Left lung (tissue), 10 donors: Measurements from ENCODE around the gene INHBB. TPM values are rescaled to one million over a fixed set of nuclear protein-coding genes. Genes with fewer than 3 reads are reported as not detected.

Experiments used
- ATAC-seq: fragments of 200-7000 bp; cut with Tn5 transposase; one replicate; pipeline ENCODE4 v1.9.1; 2020; ENCODE audit warnings: moderate library complexity
- DNase-seq, 4 donors: peaks; one replicate each; pipeline ENCODE4 v3.0.0-alpha.2; 2013 to 2020
- H3K27ac ChIP-seq, 2 donors: fragments of 200-600 bp; sonication (generic) in 1 of 2; one replicate each; pipeline versions ENCODE4 v1.5.0 to v1.8.0; 2020 to 2021
- H3K27me3 ChIP-seq, 2 donors: fragments of 200-600 bp; sonication (generic) in 1 of 2; one replicate each; pipeline versions ENCODE4 v1.5.0 to v1.8.0; 2020 to 2021
- H3K36me3 ChIP-seq, 2 donors: fragments of 200-600 bp; sonication (generic) in 1 of 2; one replicate each; pipeline versions ENCODE4 v1.5.0 to v1.8.0; 2020 to 2021
- H3K4me1 ChIP-seq, 2 donors: fragments of 200-600 bp; one replicate each; pipeline ENCODE4 v1.8.0; 2021
- H3K4me3 ChIP-seq, 2 donors: fragments of 200-600 bp; sonication (generic) in 1 of 2; one replicate each; pipeline versions ENCODE4 v1.5.0 to v1.8.0; 2020 to 2021; ENCODE audit warnings: mild to moderate bottlenecking in 1 of 2
- H3K9me3 ChIP-seq, 2 donors: fragments of 200-600 bp; sonication (generic) in 1 of 2; one replicate each; pipeline versions ENCODE4 v1.5.0 to v1.8.0; 2020 to 2021
- intact Hi-C, 2 donors: fragments of 100-400 bp; cut with DNase I; formaldehyde crosslinking; loops; one replicate each; pipeline versions ENCODE4 v1.11.2 to v1.14.2; 2022
- polyA plus RNA-seq, 6 donors: library from polyadenylated mRNA; unstranded; fragments of 120-200 nt; gene quantifications; one replicate each; pipeline ENCODE4 v1.2.1, GENCODE V29; 2013; ENCODE audit not compliant: insufficient read length in 6 of 6
- total RNA-seq, 2 donors: library from RNA; stranded (reverse); fragmentation: NEBNext Ultra II Directional; extraction: Animal tissue kit (Norgen Biotek cat#: 25700); gene quantifications; one replicate each; pipeline ENCODE4 v1.2.1, GENCODE V29; 2021
- TF ChIP-seq, protein P1 (sequence below), 2 donors: fragments of 200-600 bp; sonication (generic) in 1 of 2; IDR thresholded peaks; one replicate each; pipeline versions ENCODE4 v1.5.0 to v1.8.0; 2021; ENCODE audit warnings: antibody characterized with exemption in 2 of 2
- donor health status: DM: no; HTN: yes; CAD: no.
- donor health status: DM: no; HTN: no; CAD: no.

Gene INHBB
- total and polyA plus RNA-seq, 8 donors: 0.21 to 2.0 (median 0.34) TPM

DNA sequence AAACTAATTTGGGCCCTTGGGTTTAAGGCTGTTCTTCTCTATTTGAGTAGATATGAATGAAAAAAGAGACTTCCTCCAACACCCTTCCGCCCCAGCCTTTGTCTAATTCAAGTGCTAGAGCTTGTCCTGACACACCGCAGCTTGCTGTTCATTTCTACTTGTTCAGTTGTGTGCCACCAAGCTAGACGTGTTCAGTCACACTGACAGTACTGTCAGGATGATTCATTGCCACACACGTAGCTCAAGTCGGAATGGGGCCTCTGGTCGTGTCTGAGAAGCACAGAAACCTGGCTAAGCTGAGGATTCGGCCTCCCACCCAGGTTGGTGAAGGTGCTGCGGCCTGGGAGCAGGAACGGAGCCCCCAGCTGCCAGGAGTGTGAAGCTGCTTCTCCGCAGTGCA is 45.6 kb upstream of the INHBB start:
- peaks cover 0 to 2% of the 10 kb centered on the region in 2 donors for H3K4me1 ChIP-seq
- H3K36me3 ChIP-seq: peaks cover 0 to 91% of the 10 kb centered on the region in 2 donors
- H3K27ac ChIP-seq: no peak overlapping the region
- DNase-seq (no peak), ATAC-seq (no peak)
- H3K27me3 ChIP-seq: no peaks in the 10 kb centered on the region
- no peak overlapping the region for H3K4me3 ChIP-seq
- TF ChIP-seq, protein P1, sequence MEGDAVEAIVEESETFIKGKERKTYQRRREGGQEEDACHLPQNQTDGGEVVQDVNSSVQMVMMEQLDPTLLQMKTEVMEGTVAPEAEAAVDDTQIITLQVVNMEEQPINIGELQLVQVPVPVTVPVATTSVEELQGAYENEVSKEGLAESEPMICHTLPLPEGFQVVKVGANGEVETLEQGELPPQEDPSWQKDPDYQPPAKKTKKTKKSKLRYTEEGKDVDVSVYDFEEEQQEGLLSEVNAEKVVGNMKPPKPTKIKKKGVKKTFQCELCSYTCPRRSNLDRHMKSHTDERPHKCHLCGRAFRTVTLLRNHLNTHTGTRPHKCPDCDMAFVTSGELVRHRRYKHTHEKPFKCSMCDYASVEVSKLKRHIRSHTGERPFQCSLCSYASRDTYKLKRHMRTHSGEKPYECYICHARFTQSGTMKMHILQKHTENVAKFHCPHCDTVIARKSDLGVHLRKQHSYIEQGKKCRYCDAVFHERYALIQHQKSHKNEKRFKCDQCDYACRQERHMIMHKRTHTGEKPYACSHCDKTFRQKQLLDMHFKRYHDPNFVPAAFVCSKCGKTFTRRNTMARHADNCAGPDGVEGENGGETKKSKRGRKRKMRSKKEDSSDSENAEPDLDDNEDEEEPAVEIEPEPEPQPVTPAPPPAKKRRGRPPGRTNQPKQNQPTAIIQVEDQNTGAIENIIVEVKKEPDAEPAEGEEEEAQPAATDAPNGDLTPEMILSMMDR (IDR thresholded peaks at IDR 0.05): no peak
- intact Hi-C loops: no loop called here
- H3K9me3 ChIP-seq: no peaks in the 10 kb centered on the region

DNA sequence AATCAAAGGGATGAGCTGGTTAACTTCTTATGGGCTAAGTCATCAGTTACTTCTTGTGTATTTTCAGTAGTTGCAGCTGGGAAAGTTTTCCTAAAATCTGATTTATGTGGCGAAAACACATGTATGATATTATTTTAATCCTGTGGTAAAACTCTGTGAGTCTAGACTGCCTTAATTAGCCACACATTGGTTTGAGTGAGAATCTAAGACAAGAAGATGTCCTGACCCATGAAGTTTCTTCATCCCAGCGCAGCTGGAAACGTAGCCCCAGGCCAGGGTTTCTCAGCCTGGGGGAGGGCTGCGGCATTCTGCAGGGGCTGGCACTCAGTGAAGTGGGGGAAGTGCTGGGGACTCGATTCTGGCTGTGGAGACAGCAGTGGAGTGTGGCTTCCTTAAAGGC is 44.7 kb upstream of the INHBB start:
- intact Hi-C loops: no loop called here

DNA sequence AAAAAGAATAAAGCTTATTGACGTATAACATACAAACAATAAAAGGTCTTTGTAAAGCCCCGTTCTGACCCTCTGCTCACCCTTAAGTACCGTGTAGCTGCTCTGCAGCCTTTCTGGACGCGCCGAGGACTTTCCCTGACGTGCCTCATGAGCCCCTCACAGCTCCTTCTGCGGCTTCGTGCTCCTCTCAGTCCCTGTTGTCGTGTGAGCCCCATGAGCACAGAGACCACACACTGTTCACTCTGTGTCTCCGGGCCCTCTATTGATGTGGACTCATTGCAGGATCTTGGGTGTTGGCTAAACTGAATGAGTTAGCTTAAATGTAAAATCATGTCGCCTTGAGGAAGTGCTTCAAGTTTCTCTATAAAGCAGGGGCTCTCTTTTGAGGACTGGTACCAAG is 43.6 kb upstream of the INHBB start:
- Histone ChIP-seq H3K4me3 (no peak overlapping the region), H3K9me3 (no peaks in the 10 kb centered on the region), H3K4me1 (peaks cover 0 to 11% of the 10 kb centered on the region in 2 donors), H3K36me3 (peaks cover 0 to 80% of the 10 kb centered on the region in 2 donors), H3K27ac (no peak overlapping the region), H3K27me3 (no peaks in the 10 kb centered on the region)
- intact Hi-C loops: no loop called here
- TF ChIP-seq, protein P1 (IDR thresholded peaks at IDR 0.05): no peak
- ATAC-seq: no peak
- no peak for DNase-seq

More for the DNA sequence above, 44.7 kb upstream of the INHBB start:
- Histone ChIP-seq H3K9me3 (no peaks in the 10 kb centered on the region), H3K27me3 (no peaks in the 10 kb centered on the region), H3K4me3 (no peak overlapping the region), H3K36me3 (peaks cover 0 to 90% of the 10 kb centered on the region in 2 donors), H3K27ac (no peak overlapping the region), H3K4me1 (peaks cover 0 to 11% of the 10 kb centered on the region in 2 donors)
- no peak for ATAC-seq
- TF ChIP-seq, protein P1 (IDR thresholded peaks at IDR 0.05): no peak
- no peak for DNase-seq

DNA sequence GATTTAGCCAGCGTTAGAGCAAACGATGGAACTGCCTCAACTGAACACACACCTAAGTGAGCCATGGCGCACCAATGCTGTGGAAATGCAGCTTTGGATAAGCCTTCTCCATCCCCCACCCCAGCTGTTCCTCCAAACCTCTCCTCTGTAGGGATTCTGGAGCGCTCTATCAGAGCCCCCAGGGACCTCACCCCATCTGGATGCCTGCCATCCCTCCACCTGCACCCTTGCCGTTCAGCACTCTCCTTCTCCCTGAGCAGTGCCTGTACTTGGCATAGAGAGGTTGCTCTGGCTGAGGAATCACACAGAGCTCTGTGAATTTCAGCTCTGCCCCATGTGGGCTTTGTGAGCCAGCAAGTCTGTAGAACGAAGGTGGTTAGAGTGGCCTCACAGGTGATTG is 42.8 kb upstream of the INHBB start:
- TF ChIP-seq, protein P1 (IDR thresholded peaks at IDR 0.05): no peak
- Histone ChIP-seq H3K4me1 (peaks cover 0 to 11% of the 10 kb centered on the region in 2 donors), H3K36me3 (peaks cover 0 to 71% of the 10 kb centered on the region in 2 donors), H3K4me3 (no peak overlapping the region), H3K27me3 (no peaks in the 10 kb centered on the region), H3K27ac (no peak overlapping the region), H3K9me3 (no peaks in the 10 kb centered on the region)
- DNase-seq (no peak), ATAC-seq (no peak)
- intact Hi-C loops: no loop called here

DNA sequence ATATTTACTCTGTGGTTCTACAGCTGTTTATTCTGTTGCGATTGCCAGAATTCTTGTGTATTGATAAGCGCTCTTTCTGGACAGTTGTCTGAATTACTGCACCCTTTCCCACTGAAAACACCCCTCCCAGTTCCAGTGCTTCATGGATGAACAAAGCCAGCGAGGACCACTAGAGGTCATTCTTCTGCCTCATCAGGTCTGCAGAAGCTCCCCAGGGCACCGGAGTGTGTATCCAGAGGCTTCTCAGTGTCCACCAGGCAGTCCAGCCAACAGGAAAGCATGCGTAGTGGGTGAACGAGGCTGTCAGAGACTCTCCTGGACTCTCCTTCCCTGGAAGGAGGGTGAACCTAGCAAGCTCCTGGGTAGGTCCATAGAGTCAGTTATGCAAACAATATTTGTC is 40.6 kb upstream of the INHBB start:
- intact Hi-C loops: no loop called here
- TF ChIP-seq, protein P1 (IDR thresholded peaks at IDR 0.05): no peak
- H3K27me3 ChIP-seq: no peaks in the 10 kb centered on the region
- ATAC-seq (peak; percentile 13), DNase-seq (no peak)
- peak overlapping the region in 1 of 2 donors; percentile 37 for H3K27ac ChIP-seq
- peaks cover 0 to 11% of the 10 kb centered on the region in 2 donors for H3K4me1 ChIP-seq
- no peaks in the 10 kb centered on the region for H3K9me3 ChIP-seq
- H3K36me3 ChIP-seq: peaks cover 0 to 52% of the 10 kb centered on the region in 2 donors
- no peak overlapping the region for H3K4me3 ChIP-seq
